BLaER1 treated with 17β-estradiol and CSF1 and Interleukin-3, amounts not matched to agents 10 nM and 100 nM (cell line): ENCODE measurements around the gene UCHL5.
"Not testable (repeated sequence)": the region's sequence is repeated elsewhere in the genome, so short reads cannot be mapped to it uniquely, and the experiment has no call there.

Experiments used
- H3K27ac ChIP-seq, 11 experiments: shearing (Covaris generic); formaldehyde crosslinking; 2 replicates each; pipeline ENCODE4 v1.8.1; 2022
- H3K27me3 ChIP-seq, 11 experiments: shearing (Covaris generic); formaldehyde crosslinking; 2 replicates each; pipeline ENCODE4 v1.8.1; 2022
- H3K36me3 ChIP-seq, 11 experiments: shearing (Covaris generic); formaldehyde crosslinking; 2 replicates each; pipeline ENCODE4 v1.8.1; 2022
- H3K4me1 ChIP-seq, 10 experiments: shearing (Covaris generic); formaldehyde crosslinking; 2 replicates each; pipeline ENCODE4 v1.8.1; 2022
- H3K4me2 ChIP-seq, 11 experiments: shearing (Covaris generic); formaldehyde crosslinking; 2 replicates each; pipeline ENCODE4 v1.8.1; 2022
- H3K4me3 ChIP-seq, 10 experiments: shearing (Covaris generic); formaldehyde crosslinking; 2 replicates each; pipeline ENCODE4 v1.8.1; 2022
- H3K9ac ChIP-seq, 11 experiments: shearing (Covaris generic); formaldehyde crosslinking; 2 replicates each; pipeline ENCODE4 v1.8.1; 2022
- H3K9me3 ChIP-seq, 11 experiments: shearing (Covaris generic); formaldehyde crosslinking; replicated peaks in 1 of 11; 2 replicates each; pipeline ENCODE4 v1.8.1; 2022
- H4K20me1 ChIP-seq, 11 experiments: shearing (Covaris generic); formaldehyde crosslinking; 2 replicates each; pipeline ENCODE4 v1.8.1; 2022
- Cebpa-rat ChIP-seq, 11 experiments: shearing (Covaris generic); IDR thresholded peaks; 2 replicates each; pipeline ENCODE4 v1.8.1; 2022

UCHL5 gene

GRCh38 chr1:193060115-193060403 is 899 bp upstream of the UCHL5 start:
- Histone ChIP-seq H3K36me3 (peaks cover 0 to 34% (median 12%) of the 10 kb centered on the region in 11 experiments; a peak in 16 of 22 replicates), H3K9ac (peak overlapping the region; percentile 93 to 99 (median 96)), H3K4me1 (peaks cover 24 to 53% (median 31%) of the 10 kb centered on the region in 10 experiments), H3K4me2 (peak overlapping the region; percentile 84 to 96 (median 90)), H3K4me3 (peak overlapping the region; percentile 79 to 97 (median 92)), H3K27me3 (no peaks in the 10 kb centered on the region), H4K20me1 (peaks cover 3 to 35% (median 22%) of the 10 kb centered on the region in 11 experiments; a peak in 16 of 22 replicates), H3K9me3 (peaks cover 0 to 14% (median 9%) of the 10 kb centered on the region in 11 experiments; a peak in 18 of 22 replicates), H3K27ac (peak overlapping the region; percentile 87 to 97 (median 96))
- no peak for TF ChIP-seq Cebpa-rat (IDR thresholded peaks at IDR 0.05)

- Histone ChIP-seq H3K4me1 (peaks cover 23 to 49% (median 31%) of the 10 kb centered on the region in 10 experiments), H3K9me3 (peaks cover 0 to 13% (median 9%) of the 10 kb centered on the region in 11 experiments; a peak in 18 of 22 replicates), H3K9ac (peak overlapping the region; percentile 93 to 99 (median 96)), H3K36me3 (peaks cover 0 to 35% (median 17%) of the 10 kb centered on the region in 11 experiments; a peak in 18 of 22 replicates), H3K4me2 (peak overlapping the region; percentile 72 to 93 (median 89)), H3K27me3 (no peaks in the 10 kb centered on the region), H3K27ac (peak overlapping the region; percentile 87 to 97 (median 96)), H3K4me3 (peak overlapping the region; percentile 79 to 97 (median 92)), H4K20me1 (peaks cover 2 to 35% (median 22%) of the 10 kb centered on the region in 11 experiments; a peak in 18 of 22 replicates)
- no peak for TF ChIP-seq Cebpa-rat (IDR thresholded peaks at IDR 0.05)
Observed at GRCh38 chr1:193058529-193059281, 455 bp downstream of the UCHL5 start.

- Histone ChIP-seq H3K4me1 (peaks cover 12 to 22% (median 17%) of the 10 kb centered on the region in 10 experiments), H3K36me3 (peaks cover 21 to 47% (median 32%) of the 10 kb centered on the region in 11 experiments), H3K9me3 (no peaks in the 10 kb centered on the region), H3K4me2 (no peak overlapping the region), H3K9ac (no peak overlapping the region), H3K27me3 (no peaks in the 10 kb centered on the region), H4K20me1 (peaks cover 4 to 40% (median 33%) of the 10 kb centered on the region in 11 experiments; a peak in 18 of 22 replicates), H3K4me3 (no peak overlapping the region), H3K27ac (no peak overlapping the region)
- no peak for TF ChIP-seq Cebpa-rat (IDR thresholded peaks at IDR 0.05)
Observed at GRCh38 chr1:193054169-193054675, 4.9 kb downstream of the UCHL5 start.

- H3K27me3 ChIP-seq, H3K4me1 ChIP-seq, H3K4me3 ChIP-seq, H3K9me3 ChIP-seq, H3K9ac ChIP-seq, H3K27ac ChIP-seq, H3K4me2 ChIP-seq: not testable (repeated sequence)
- H3K36me3 ChIP-seq: peaks cover 56 to 83% (median 73%) of the 10 kb centered on the region in 11 experiments
- peaks cover under 1 to 30% (median 18%) of the 10 kb centered on the region in 11 experiments; a peak in 14 of 22 replicates for H4K20me1 ChIP-seq
Observed at GRCh38 chr1:193048913-193049312, 10.2 kb downstream of the UCHL5 start.

- H4K20me1 ChIP-seq: peaks cover 0 to 12% (median 0%) of the 10 kb centered on the region in 11 experiments; a peak in 8 of 22 replicates
- H3K27ac ChIP-seq: no peak overlapping the region
- H3K9ac ChIP-seq: no peak overlapping the region
- no peak for TF ChIP-seq Cebpa-rat (IDR thresholded peaks at IDR 0.05)
- H3K9me3 ChIP-seq: peaks cover 0 to 15% (median 7%) of the 10 kb centered on the region in 11 experiments; a peak in 11 of 22 replicates
- no peaks in the 10 kb centered on the region for H3K27me3 ChIP-seq
- H3K4me2 ChIP-seq: no peak overlapping the region
- H3K36me3 ChIP-seq: peaks cover 56 to 98% (median 72%) of the 10 kb centered on the region in 11 experiments
- H3K4me3 ChIP-seq: no peak overlapping the region
- no peaks in the 10 kb centered on the region for H3K4me1 ChIP-seq
Observed at GRCh38 chr1:193042766-193043691, 16.1 kb downstream of the UCHL5 start.

DNA sequence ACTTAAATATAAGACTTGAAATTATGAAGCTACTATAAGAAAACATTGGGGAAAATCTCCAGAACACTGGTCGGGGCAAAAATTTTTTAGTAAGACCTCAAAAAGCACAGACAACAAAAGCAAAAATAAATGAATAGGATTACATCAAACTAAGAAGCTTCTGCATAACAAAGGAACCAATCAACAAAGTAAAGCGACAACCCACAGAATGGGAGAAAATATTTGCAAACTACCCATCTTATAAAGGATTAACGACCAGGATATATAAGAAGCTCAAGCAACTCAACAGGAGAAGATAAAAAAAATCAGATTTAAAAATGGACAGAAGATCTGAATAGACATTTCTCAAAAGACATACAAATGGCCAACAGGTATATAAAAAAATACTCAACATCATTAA is 19.1 kb downstream of the UCHL5 start:
- no peaks in the 10 kb centered on the region for H3K27me3 ChIP-seq
- peaks cover 3 to 16% (median 13%) of the 10 kb centered on the region in 11 experiments; a peak in 15 of 22 replicates for H3K9me3 ChIP-seq
- no peak overlapping the region for H3K4me2 ChIP-seq
- H4K20me1 ChIP-seq: peaks cover 0 to 20% (median 0%) of the 10 kb centered on the region in 11 experiments; a peak in 8 of 22 replicates
- no peak overlapping the region for H3K4me3 ChIP-seq
- H3K4me1 ChIP-seq: no peaks in the 10 kb centered on the region
- peaks cover 36 to 94% (median 66%) of the 10 kb centered on the region in 11 experiments for H3K36me3 ChIP-seq
- H3K9ac ChIP-seq: no peak overlapping the region
- TF ChIP-seq Cebpa-rat (IDR thresholded peaks at IDR 0.05): no peak
- H3K27ac ChIP-seq: no peak overlapping the region

GRCh38 chr1:193036337-193037047 is 22.7 kb downstream of the UCHL5 start:
- Histone ChIP-seq H4K20me1 (peaks cover 0 to 31% (median 4%) of the 10 kb centered on the region in 11 experiments; a peak in 8 of 22 replicates), H3K36me3 (peaks cover 15 to 74% (median 58%) of the 10 kb centered on the region in 11 experiments; a peak in 21 of 22 replicates), H3K27ac (no peak overlapping the region), H3K4me1 (no peaks in the 10 kb centered on the region), H3K4me2 (no peak overlapping the region), H3K9ac (no peak overlapping the region), H3K4me3 (no peak overlapping the region), H3K27me3 (no peaks in the 10 kb centered on the region), H3K9me3 (peaks cover 3 to 30% (median 19%) of the 10 kb centered on the region in 11 experiments; a peak in 15 of 22 replicates)
- no peak for TF ChIP-seq Cebpa-rat (IDR thresholded peaks at IDR 0.05)

DNA sequence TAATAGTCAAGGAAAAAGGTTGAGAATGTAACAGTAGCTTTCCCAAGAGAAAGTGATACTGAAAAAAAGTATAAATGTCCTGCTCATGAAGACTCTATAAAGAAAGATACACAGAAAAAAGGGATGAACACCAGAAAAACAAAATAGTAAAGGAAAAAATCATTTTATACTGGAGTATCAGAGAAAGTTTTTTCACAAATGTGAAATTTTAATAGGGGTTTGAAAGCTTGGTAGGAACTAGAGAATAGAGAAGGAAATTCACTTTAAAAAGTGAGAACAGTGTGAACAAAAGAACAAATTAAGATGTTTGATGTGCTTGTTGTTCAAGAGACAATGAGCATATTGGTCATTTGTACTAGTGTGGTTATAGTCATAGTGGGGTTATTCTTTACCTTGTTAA is 25.6 kb downstream of the UCHL5 start:
- TF ChIP-seq Cebpa-rat (IDR thresholded peaks at IDR 0.05): no peak

DNA sequence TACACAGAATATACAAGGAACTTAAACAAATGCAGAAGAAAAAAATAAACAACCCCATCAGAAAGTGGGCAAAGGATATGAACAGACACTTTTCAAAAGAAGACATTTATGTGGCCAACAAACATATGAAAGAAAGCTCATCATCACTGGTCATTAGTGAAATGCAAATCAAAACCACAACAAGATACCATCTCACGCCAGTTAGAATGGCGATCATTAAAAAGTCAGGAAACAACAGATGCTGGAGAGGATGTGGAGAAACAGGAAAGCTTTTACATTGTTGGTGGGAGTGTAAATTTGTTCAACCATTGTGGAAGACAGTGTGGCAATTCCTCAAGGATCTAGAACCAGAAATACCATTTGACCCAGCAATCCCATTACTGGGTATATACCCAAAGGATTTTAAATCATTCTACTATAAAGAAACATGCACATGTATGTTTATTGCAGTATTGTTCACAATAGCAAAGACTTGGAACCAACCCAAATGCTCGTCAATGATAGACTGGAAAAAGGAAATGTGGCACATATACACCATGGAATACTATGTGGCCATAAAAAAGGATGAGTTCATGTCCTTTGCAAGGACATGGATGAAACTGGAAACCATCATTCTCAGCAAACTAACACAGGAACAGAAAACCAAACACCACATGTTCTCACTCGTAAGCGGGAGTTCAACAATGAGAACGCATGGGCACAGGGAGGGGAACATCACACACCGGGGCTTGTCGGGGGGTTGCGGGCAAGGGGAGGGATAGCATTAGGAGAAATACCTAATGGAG is 26.3 kb downstream of the UCHL5 start:
- not testable (repeated sequence) for H3K4me2 ChIP-seq, H3K9ac ChIP-seq, H3K27ac ChIP-seq, H3K27me3 ChIP-seq, H3K4me1 ChIP-seq, H3K4me3 ChIP-seq
- peaks cover 3 to 20% (median 11%) of the 10 kb centered on the region in 11 experiments; a peak in 13 of 22 replicates for H3K9me3 ChIP-seq
- H4K20me1 ChIP-seq: peaks cover 0 to 26% (median 0%) of the 10 kb centered on the region in 11 experiments; a peak in 7 of 22 replicates
- peaks cover 13 to 59% (median 47%) of the 10 kb centered on the region in 11 experiments; a peak in 21 of 22 replicates for H3K36me3 ChIP-seq

More for the DNA sequence above, 25.6 kb downstream of the UCHL5 start:
- Histone ChIP-seq H3K27ac (no peak overlapping the region), H3K9ac (no peak overlapping the region), H3K36me3 (peaks cover 14 to 59% (median 45%) of the 10 kb centered on the region in 11 experiments; a peak in 21 of 22 replicates), H3K9me3 (peaks cover 3 to 25% (median 13%) of the 10 kb centered on the region in 11 experiments; a peak in 15 of 22 replicates), H3K4me2 (no peak overlapping the region), H3K4me3 (no peak overlapping the region), H4K20me1 (peaks cover 0 to 26% (median 0%) of the 10 kb centered on the region in 11 experiments; a peak in 7 of 22 replicates), H3K27me3 (no peaks in the 10 kb centered on the region), H3K4me1 (no peaks in the 10 kb centered on the region)
